Measurements from ENCODE around the gene RABGAP1. TPM values are rescaled to one million over a fixed set of nuclear protein-coding genes. Genes with fewer than 3 reads are reported as not detected.

RABGAP1 gene
- total RNA-seq, 1 donor from 2014 or later, result 32.7 TPM

DNA sequence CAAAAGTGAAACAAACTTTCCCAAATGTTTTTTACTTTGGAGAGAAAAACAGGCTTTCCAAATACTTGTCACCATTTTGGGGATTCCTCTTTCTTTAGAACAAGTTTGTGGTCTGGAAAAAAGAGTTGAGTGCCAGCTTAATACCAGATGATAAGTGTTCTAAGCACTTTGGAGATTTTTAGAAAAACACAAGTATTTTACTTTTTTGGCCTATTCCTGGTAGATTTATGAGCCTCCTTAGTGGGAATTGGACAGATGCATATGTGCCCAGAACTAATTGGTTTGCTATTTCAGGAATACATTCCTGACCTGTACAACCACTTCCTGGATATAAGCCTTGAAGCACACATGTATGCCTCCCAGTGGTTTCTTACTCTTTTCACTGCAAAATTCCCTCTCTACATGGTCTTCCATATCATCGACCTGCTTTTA lies 133.2 kb downstream of the RABGAP1 start:
- intact Hi-C loops (cut with micrococcal nuclease), result no loop called here

DNA sequence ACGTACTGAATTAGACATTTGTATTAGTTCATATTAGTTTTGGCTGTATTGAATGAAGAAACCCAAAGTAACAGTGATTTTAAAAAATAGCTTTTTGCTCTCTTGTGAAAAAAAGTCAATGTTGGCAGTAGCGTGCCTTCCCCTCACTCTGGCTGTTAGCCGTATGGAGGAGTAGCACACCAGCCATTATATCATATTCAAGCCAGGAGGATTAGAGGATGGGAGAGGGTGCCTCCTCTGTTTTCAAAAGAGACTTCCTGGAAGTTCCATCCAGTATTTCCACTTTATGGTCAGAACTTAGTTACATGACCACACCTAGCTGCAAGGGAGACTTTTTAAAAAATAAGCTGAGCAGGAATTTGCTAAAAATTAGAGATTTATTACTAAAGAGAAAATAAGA lies 133.8 kb downstream of the RABGAP1 start:
- intact Hi-C loops (cut with micrococcal nuclease), result no loop called here

DNA sequence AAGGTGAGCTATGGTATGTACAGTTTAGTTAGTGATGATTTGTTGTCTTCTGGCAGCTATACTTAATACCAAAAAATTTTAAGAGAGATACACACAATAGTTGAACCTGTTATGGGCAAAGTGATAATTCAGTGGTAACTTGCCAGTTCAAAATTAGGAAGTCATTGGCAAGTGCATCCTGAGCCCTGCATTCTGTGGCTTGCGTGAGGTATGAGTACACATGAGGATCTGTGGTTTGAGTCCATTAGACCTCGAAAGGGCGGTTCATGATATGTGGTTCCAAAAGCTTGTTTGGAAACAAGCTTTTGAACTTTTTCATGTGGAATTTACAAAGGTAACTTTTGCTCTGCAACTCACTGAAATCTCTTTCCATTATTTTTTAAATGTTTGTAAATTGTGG lies 139.6 kb downstream of the RABGAP1 start:
- intact Hi-C loops (cut with micrococcal nuclease), result no loop called here

DNA sequence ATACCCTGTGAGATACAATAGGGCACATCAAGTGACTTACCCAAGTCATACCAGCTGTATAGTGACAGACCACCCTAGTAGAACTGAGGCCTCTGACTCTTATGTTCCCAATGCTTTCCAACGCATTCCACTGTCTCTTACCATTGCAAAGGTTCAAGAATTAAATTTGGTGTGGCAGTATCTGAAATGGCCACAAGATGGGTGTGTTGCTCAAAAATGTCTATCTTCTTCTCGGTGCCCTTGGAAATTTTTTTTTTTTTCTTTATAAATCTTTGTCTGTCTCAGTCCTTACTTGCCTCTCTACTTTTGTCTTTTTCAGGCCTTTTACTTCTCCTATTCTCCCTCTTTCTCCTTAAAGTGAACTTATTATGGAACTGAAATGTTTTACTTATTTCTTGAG lies 141.0 kb downstream of the RABGAP1 start:
- intact Hi-C loops (cut with micrococcal nuclease), result loop anchor here (1.0 kb wide), 1 partner anchor 268 kb away; no protein-coding TSS in a partner anchor

DNA sequence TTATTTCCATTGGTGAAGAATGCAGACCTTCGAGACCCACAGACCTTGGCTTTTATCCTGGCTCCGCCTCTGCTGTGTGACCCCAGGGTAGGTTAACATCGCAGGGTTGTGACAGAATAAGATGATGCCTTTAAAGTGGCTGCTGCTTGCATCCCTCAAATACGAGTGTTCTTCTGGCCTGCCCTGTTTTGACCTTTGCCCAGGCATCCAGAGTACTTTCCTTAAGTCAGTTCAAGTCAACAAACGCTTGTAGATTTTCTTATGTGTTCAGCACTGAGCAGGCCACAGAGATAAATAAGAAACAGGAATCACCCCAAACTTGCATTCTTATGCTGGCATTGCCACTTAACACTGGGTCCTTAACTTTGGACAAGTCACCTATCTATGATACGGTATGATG lies 142.9 kb downstream of the RABGAP1 start:
- intact Hi-C loops (cut with micrococcal nuclease), result no loop called here

DNA sequence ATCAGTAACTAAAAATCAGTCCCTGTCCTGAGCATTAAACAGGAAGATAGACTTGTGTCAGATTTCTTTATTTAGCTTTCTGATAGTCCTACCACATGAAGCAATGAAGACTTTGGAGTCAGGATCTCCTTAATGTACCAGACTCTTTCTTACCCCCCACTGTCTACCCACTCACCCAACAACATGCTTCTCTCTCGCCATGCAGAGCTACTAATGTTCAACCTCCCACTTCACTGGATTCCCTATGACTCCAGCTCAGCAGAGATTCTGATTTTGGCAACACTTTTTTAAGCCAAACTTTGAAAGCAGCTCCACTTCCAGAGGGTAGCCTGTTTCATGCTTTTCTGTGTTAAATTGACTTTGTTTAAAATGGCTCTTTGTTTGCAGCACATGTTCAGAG lies 143.4 kb downstream of the RABGAP1 start:
- intact Hi-C loops (cut with micrococcal nuclease), result no loop called here

DNA sequence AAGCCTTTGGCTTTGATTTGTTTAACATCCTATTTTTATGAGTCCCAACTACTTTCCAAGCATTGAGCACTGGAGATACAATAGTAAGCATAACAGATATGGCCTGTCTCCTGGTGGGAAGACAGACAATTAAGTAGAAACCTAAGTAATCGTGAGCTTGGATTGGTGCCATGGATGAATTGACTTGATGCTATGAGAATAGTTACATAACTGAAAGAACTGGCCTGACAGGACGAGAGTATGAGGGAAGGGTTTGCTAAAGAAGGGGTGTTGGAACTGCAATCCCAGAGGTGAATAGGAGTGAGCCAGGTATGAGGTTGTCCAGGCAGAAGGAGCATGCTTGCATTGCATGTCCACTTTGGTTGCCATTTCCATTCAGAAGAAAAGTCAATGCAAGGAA lies 145.1 kb downstream of the RABGAP1 start:
- intact Hi-C loops (cut with micrococcal nuclease), result no loop called here

DNA sequence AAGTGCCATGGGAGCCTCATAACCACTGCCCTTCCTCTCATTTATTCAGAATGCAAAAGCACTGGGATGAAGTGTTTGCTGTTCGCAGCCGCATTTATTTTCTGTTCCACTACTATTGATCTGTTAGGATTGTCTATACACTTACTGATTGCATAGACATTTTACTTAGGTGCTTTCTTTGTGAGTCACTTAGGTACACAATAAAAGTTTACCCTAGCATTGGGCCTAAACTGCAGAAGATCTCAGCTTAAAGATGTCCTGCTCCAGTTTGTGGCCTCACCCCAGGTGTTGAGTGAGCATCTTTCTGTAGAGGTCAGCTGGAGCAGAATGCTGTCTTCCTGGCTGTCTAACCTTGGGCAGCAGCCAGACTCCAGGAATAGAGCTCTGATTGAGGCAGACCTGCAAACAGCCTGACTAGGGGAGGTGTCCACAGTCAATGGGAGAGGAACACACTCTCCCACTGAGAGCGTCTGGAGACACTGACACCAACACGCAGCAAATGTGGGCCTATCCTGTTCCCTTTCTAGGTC lies 146.6 kb downstream of the RABGAP1 start:
- intact Hi-C loops (cut with micrococcal nuclease), result no loop called here

DNA sequence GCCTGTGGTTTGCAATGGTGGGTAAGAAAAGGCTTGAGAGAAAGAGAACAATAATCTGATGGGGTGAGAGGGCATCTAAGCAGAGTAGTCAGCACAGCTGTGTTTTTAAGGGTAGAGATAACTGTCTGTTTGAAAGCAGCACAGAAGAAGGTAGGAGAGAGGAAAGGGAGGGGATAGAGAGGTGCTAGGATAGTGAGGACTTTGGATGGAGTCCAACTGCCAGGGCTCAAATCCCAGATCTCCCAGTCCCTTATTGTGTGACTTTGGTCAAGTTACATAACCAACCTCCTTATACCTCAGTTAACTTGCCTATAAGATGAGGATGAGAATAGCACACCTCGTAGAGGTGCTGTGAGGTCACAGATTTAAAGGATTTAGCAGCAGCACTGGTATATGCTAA lies 148.2 kb downstream of the RABGAP1 start:
- intact Hi-C loops (cut with micrococcal nuclease), result no loop called here

DNA sequence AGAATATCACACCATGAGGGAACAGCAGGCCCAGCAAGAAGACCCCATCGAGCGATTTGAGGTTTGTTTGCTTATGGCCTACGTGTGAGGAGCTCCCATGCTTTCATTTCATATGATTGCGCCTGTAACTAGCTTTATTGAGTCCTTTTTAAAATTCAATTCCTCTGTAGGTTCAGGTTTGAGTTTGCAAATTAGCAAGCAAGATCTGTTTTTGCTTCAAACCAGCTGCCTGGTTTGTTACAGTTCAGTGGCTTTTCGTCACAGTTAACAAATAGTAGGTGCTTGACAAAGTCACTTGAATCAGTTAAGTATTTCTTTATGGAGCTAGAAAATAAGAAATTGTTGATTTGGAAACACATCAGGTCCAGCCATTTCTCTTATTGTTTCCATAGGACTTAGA lies 149.0 kb downstream of the RABGAP1 start:
- intact Hi-C loops (cut with micrococcal nuclease), result no loop called here

DNA sequence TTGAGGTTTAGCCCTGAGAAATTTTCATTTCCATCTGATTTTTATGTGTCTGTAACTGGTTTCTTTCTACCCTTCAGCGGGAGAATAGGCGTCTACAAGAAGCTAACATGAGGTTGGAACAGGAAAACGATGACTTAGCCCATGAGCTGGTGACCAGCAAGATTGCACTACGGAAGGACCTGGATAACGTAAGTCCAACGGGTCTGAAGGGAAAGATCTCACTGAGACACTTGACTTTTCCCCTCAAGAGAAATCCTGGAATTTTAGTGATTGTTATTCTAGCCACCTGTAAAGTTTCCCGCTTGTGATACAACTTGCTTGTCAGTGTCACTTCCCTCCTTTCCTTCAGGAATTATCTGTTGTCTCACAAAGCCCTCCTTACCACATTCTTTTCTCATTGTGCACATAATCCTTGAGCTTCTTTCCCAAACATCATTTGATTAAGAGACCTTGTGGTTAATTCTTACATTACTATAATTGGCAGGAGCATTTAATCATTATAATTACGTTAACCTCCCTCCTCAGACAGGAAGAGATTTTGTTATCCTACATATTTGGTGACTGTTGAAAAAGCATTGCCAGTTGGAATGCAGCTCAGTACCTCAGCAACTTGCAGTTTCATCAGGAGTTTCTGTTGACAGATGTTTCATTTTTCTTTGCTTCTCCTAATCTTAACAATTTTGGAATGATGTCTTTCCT lies 149.5 kb downstream of the RABGAP1 start:
- intact Hi-C loops (cut with micrococcal nuclease), result no loop called here

DNA sequence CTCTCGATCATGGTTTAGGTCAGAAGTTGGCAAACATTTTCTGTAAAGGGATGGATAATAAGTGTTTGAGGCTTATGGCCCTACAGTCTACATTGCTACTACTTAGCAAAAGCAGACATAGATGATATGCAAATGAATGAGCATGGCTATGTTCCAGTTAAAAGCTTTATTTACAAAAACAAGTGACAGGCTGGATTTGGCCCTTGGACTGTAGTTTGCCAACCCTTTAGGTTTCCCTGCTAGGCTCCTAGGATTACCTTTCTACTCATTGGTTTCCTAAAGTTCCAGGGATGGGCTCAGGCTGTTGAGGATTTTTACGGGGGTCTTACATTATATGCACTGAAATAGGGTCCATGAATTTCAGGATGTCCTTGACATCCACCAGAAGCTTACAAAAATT lies 150.1 kb downstream of the RABGAP1 start:
- intact Hi-C loops (cut with micrococcal nuclease), result no loop called here

DNA sequence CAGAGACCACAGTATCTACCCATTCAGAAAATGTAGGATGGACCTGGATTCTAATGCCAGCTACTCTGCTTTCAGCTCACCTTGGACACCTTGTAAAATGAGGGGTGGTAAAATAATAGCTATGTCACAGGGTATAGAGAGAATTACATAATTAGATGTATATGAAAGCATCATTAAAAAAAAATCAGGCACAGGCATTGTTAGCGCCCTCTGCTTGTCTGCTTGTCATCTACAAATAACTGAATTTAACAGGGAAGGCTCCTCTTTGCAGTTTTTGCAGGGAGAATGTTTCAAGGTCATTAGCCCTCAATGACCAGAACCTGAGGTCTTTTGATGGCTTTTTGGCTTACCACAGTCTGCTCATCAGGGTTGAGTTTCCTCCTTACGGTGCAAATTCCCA lies 150.6 kb downstream of the RABGAP1 start:
- intact Hi-C loops (cut with micrococcal nuclease), result no loop called here

DNA sequence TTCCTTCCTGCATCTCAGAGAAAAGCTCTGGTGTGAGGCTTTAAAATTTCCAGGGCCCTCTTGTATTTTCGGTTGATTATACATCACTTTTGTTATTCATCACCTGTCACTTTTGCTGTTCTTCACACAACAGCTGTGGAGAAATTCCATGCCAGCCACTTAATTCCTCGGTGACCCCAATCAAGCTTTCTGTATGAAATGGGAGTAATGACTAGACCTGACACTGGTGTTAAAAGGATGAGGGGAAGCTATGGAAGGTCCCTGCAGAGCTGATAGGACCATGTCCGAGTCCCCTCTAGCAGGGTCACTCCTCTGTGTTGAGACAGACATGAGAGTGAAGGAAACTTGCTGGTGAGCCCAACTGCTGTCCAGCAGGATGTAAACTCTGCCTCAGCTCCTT lies 152.3 kb downstream of the RABGAP1 start:
- intact Hi-C loops (cut with micrococcal nuclease), result no loop called here

DNA sequence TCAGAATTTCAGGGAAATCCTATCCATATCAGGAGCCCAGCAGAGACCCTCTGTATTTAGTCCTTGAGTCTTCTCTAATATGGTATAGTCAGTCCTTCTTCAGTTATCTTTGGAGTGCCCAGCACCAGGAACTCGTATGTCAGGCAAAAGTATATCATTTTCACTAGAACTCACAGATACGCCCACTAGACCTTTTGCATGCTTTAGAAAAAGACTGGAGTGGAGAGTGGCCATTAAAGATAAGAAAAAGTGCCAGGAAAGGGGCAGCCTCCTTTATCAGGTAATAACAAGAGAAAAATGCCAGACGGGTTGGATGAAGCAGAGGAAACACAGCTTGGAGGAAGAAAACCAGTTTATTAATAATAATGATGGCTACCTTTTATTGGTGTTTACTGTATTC lies 156.2 kb downstream of the RABGAP1 start:
- intact Hi-C loops (cut with micrococcal nuclease), result no loop called here

DNA sequence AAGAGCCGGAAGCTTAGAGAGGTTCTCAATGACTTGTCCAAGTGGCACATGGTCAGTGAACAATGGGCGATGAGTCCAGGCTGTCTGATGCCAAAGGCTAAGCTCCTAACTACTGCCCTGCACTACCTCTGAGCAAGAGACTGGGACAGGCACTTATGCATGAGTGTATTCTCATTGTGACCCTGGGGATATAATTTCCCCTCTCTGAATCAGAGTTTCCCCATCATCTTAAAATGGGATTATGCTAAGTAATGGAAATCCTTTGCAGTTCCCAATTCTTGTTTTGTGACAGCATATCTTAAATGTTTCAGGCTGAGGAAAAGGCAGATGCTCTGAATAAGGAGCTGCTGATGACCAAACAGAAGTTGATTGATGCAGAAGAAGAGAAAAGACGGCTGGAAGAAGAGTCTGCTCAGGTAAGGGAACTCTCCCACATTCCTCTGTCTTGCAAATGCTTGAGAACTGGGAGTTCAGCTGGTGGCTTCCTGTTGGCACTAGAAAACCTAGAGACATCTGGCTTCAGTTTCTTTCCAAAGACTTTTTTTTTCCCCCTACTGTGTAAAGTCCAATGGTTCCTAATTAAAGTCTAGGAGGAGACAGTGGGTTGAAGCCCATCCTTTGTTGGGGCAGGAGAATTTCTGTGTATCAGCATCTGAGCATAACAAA lies 156.7 kb downstream of the RABGAP1 start:
- intact Hi-C loops (cut with micrococcal nuclease), result no loop called here

DNA sequence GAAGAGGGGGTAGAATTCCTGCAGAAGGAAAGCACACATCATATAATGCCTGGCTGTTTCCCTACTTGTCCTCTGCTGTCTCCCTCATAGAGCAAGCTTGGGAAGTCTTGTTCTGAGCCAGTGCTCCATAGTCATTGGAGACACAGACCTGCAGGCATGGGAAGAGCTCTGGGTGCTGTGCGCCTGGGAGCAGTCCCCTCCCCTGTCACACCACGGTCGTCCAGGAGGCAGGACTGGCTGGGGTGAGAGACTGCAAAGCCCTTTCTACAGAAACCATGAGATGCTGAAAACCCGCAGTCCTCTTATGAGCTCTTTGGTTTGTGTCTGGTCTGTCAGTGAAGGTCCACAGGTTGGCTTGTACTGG lies 157.3 kb downstream of the RABGAP1 start:
- intact Hi-C loops (cut with micrococcal nuclease), result no loop called here

DNA sequence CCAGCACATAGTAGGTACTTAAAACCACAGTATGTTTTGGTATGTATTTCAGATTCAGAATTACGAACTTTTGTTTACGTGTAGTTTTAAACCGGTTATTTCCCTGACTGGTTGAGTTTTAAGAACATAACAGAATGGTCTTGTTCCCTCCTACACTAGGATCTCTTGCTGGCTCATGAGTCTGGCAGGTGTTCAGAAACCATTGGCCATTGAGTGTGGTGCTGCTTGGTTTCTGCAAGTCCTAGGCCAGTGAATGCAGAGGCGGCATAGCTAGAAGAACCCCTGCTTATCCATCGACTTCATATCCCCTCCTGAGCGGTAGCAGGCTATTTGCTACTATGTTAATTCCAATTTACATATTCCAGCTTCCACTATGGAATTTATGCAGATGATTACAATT lies 158.2 kb downstream of the RABGAP1 start:
- intact Hi-C loops (cut with micrococcal nuclease), result no loop called here

DNA sequence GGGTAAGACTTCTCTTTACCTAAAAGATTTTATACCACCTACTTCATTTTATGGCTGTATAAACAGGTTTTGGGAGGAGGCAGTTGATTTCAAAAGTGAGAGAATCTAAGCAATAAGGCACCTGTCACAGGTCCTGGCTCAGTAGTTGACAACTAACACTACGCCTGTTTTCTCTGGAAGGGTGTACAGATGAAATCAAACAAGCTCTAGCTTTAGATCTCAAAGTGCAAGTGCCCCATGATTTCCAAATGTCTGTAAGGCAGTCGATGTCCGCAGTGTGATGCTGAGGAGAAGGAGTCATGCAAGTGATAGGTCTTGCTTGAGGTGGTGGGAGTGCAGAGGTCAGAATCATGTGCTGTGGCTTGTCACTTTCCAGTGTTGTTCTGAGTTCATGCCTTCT lies 158.7 kb downstream of the RABGAP1 start:
- intact Hi-C loops (cut with micrococcal nuclease), result no loop called here

DNA sequence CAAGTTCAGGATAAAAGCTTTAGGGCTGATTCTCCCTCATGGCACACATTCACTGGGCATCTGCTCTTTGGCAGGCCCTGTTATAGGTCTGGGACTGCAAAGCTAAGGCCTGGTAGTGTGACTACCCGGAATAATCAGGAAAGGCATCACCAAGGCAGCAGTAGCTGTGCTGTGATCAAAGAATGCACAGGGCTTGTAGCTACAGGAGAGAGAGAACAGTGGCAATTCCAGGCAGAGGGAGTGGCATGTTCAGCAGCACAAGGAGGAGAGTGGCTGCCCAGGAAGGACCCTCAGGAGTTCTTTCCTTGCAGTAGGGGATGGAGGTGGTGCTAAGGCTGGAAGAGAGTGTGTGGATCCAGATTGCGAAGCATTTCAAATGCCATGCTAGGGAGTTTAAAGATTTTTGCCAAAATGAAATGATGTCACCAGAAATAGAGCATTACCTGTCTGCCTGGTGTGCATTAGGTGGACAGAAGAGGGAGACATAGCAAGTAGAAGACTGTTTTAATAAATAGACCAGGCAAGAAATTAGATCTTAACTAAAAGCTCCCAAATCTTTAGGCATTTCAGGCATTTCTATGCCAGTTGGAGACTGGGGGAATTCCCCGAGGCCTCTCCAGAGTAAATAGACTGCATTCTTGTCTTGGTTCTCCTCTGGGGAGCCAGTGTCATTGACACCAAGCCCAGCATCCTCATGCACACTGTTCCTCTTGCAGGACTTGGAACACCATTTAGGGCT lies 161.7 kb downstream of the RABGAP1 start:
- intact Hi-C loops (cut with micrococcal nuclease), result no loop called here

DNA sequence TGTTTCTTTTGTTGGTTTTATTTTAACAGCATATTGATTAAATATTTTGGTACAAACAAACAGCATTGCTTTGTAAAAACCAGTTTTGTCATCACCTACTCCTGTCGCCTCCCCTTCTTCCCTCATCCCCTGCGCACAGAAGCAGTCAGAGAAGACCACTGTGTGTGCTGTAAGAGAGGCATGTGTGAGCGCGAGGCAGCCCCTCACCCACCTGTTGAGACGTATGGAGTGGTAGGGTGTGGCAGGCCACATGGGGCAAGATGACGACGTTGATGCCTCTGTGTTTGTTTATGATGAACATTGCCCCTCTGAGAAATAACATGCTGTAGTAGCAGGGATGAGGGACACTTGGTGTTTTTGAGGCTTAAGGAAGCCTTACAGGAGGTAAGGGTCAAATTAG lies 164.0 kb downstream of the RABGAP1 start:
- intact Hi-C loops (cut with micrococcal nuclease), result no loop called here

DNA sequence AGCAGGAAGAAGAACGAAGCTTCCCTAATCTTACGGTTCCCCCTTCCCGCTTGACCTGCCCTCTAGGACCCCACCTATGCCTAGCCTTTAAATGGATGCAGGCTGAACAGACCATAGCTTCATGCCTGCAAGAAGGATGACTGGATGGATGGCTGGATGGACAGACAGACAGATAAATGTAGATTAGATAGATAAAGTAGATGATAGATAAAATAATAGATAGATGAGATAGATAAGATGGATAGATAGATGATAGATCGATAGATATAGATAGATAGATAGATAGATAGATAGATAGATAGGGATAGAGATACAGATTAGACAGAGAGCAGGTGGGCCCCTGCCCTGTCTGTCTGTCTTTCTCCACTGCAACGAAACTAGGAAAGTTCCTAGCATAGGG lies 164.7 kb downstream of the RABGAP1 start:
- intact Hi-C loops (cut with micrococcal nuclease), result no loop called here

All from T-helper 2 cell treated with Interferon-gamma antibody and Interleukin-4, amounts not matched to agents 100 ng/mL and 5 ng/mL, for 36 hours (primary cell).